ENCODE results near the gene SYNC.

Gene SYNC

GRCh38 chr1:32733582-32734321 is 31.2 kb upstream of the SYNC start:
- no peak for TF ChIP-seq CTCF (conservative IDR thresholded peaks at IDR 0.05; ENCODE audit: low read depth, low read length)
- H3K4me3 ChIP-seq (ENCODE audit: low read depth, low read length), result no peak overlapping the region
- peak; percentile 33 for DNase-seq (ENCODE audit: low read depth)

- no peak for DNase-seq (ENCODE audit: low read depth)
- peak; percentile 4 for TF ChIP-seq CTCF (conservative IDR thresholded peaks at IDR 0.05; ENCODE audit: low read depth, low read length)
- H3K4me3 ChIP-seq (ENCODE audit: low read depth, low read length), result no peak overlapping the region
Measured at GRCh38 chr1:32729254-32730046, 26.9 kb upstream of the SYNC start.

GRCh38 chr1:32728413-32729077 is 26.0 kb upstream of the SYNC start:
- no peak overlapping the region for H3K4me3 ChIP-seq (ENCODE audit: low read depth, low read length)
- DNase-seq (ENCODE audit: low read depth), result no peak
- no peak for TF ChIP-seq CTCF (conservative IDR thresholded peaks at IDR 0.05; ENCODE audit: low read depth, low read length)

GRCh38 chr1:32727876-32728275 is 25.3 kb upstream of the SYNC start:
- no peak for DNase-seq (ENCODE audit: low read depth)
- TF ChIP-seq CTCF (conservative IDR thresholded peaks at IDR 0.05; ENCODE audit: low read depth, low read length), result no peak
- H3K4me3 ChIP-seq (ENCODE audit: low read depth, low read length), result no peak overlapping the region

GRCh38 chr1:32725615-32725982 is 23.0 kb upstream of the SYNC start:
- H3K4me3 ChIP-seq (ENCODE audit: low read depth, low read length), result no peak overlapping the region
- TF ChIP-seq CTCF (conservative IDR thresholded peaks at IDR 0.05; ENCODE audit: low read depth, low read length), result no peak
- DNase-seq (ENCODE audit: low read depth), result no peak

GRCh38 chr1:32724678-32725614 is 22.4 kb upstream of the SYNC start:
- DNase-seq (ENCODE audit: low read depth), result peak; percentile 89
- TF ChIP-seq CTCF (conservative IDR thresholded peaks at IDR 0.05; ENCODE audit: low read depth, low read length), result no peak
- no peak overlapping the region for H3K4me3 ChIP-seq (ENCODE audit: low read depth, low read length)

Data from choroid plexus epithelial cell (primary cell).